IMR-90 (cell line): Measurements from ENCODE around the gene C20orf202. TPM values are rescaled to one million over a fixed set of nuclear protein-coding genes. Genes with fewer than 3 reads are reported as not detected.
A peak's percentile ranks its signal among the peaks of the same experiment; 100 is the strongest.

ENCODE experiments used
- ATAC-seq: fragments of 200-7000 bp; cut with Tn5 transposase; 2 replicates; pipeline ENCODE4 v1.9.1; 2020; ENCODE audit warnings: low read depth, mild to moderate bottlenecking, moderate library complexity
- BruUV-seq: library from RNA; stranded (reverse); fragments of 400-500 nt; replicated peaks from 2 replicates; lab custom pipeline; 2021; lab: Mats Ljungman, UMichigan
- CTCF ChIA-PET: fragments of 300-600 bp; formaldehyde crosslinking; extraction: SDS; loops from one replicate; lab custom pipeline; 2021; ENCODE audit warnings: antibody characterized with exemption; lab: Yijun Ruan, JAX
- POLR2A ChIA-PET: fragments of 300-600 bp; sonication (Branson Sonifier 250); formaldehyde crosslinking; loops from one replicate; lab custom pipeline; 2022; ENCODE audit warnings: antibody characterized with exemption; ENCODE audit not compliant: unreplicated experiment; lab: Charles Lee
- DNase-seq: peaks from one replicate; pipeline ENCODE4 v3.0.0; 2013
- H2AFZ ChIP-seq: replicated peaks from 2 replicates; pipeline ENCODE3; 2013; ENCODE audit warnings: low read length, mild to moderate bottlenecking; ENCODE audit not compliant: poor library complexity
- H2AK5ac ChIP-seq: 2 replicates; pipeline ENCODE4 v1.6.1; 2013; ENCODE audit warnings: low read depth, low read length, inconsistent platforms
- H2AK9ac ChIP-seq: replicated peaks from 2 replicates; pipeline ENCODE3; 2013; ENCODE audit warnings: mild to moderate bottlenecking, low read depth, low read length, moderate library complexity; ENCODE audit not compliant: poor library complexity
- H2BK120ac ChIP-seq: 2 replicates; pipeline ENCODE4 v1.6.1; 2013; ENCODE audit warnings: low read depth, low read length, inconsistent platforms
- H2BK15ac ChIP-seq: 3 replicates; pipeline ENCODE4 v1.6.1; 2013; ENCODE audit warnings: low read depth, low read length, inconsistent platforms
- H2BK20ac ChIP-seq: 2 replicates; pipeline ENCODE4 v1.6.1; 2013; ENCODE audit warnings: low read depth, mild to moderate bottlenecking, inconsistent platforms, low read length, moderate library complexity
- H2BK5ac ChIP-seq: 2 replicates; pipeline ENCODE4 v1.6.1; 2013; ENCODE audit warnings: mild to moderate bottlenecking, low read depth, low read length, inconsistent platforms; ENCODE audit not compliant: poor library complexity, severe bottlenecking
- H3K14ac ChIP-seq: replicated peaks from 2 replicates; pipeline ENCODE4 v1.6.1; 2013; ENCODE audit warnings: low read depth, low read length, inconsistent platforms
- H3K18ac ChIP-seq: 2 replicates; pipeline ENCODE4 v1.6.1; 2013; ENCODE audit warnings: low read depth, low read length, control low read depth
- H3K23ac ChIP-seq: 2 replicates; pipeline ENCODE4 v1.6.1; 2013; ENCODE audit warnings: low read depth, low read length, inconsistent platforms
- H3K27ac ChIP-seq: 2 replicates; pipeline ENCODE4 v1.5.1; 2013; ENCODE audit warnings: mild to moderate bottlenecking, control low read depth, low read length; ENCODE audit not compliant: insufficient read depth
- H3K27me3 ChIP-seq: 2 replicates; pipeline ENCODE4 v1.6.1; 2013; ENCODE audit warnings: low read length; ENCODE audit not compliant: control insufficient read depth, insufficient read depth
- H3K36me3 ChIP-seq: 2 replicates; pipeline ENCODE4 v1.6.1; 2013; ENCODE audit warnings: low read length, mixed read lengths; ENCODE audit not compliant: control insufficient read depth, insufficient read depth
- H3K4ac ChIP-seq: 2 replicates; pipeline ENCODE4 v1.6.1; 2013; ENCODE audit warnings: low read depth, low read length, inconsistent platforms
- H3K4me1 ChIP-seq: 2 replicates; pipeline ENCODE4 v1.6.1; 2013; ENCODE audit warnings: low read length, mixed read lengths; ENCODE audit not compliant: control insufficient read depth, insufficient read depth
- H3K4me2 ChIP-seq: 2 replicates; pipeline ENCODE4 v1.6.1; 2013; ENCODE audit warnings: low read depth, mild to moderate bottlenecking, control low read depth, low read length, moderate library complexity
- H3K4me3 ChIP-seq: 2 replicates; pipeline ENCODE4 v1.5.1; 2013; ENCODE audit warnings: low read depth, mild to moderate bottlenecking, control low read depth, low read length, moderate library complexity; ENCODE audit not compliant: insufficient read depth
- H3K56ac ChIP-seq: 2 replicates; pipeline ENCODE4 v1.6.1; 2013; ENCODE audit warnings: low read length, inconsistent platforms; ENCODE audit not compliant: insufficient read depth; ENCODE audit errors: extremely low read depth
- H3K79me1 ChIP-seq, 2 experiments: 2 replicates each; pipeline ENCODE4 v1.6.1; 2013; ENCODE audit warnings: low read length in 2 of 2, inconsistent platforms in 1 of 2, low read depth in 1 of 2
- H3K9ac ChIP-seq: 2 replicates; pipeline ENCODE4 v1.6.1; 2013; ENCODE audit warnings: low read depth, low read length, control low read depth
- H3K9me1 ChIP-seq: 2 replicates; pipeline ENCODE4 v1.6.1; 2013; ENCODE audit warnings: low read length, inconsistent platforms; ENCODE audit not compliant: insufficient read depth
- H3K9me3 ChIP-seq: 2 replicates; pipeline ENCODE4 v1.6.1; 2013; ENCODE audit warnings: low read length; ENCODE audit not compliant: control insufficient read depth, insufficient read depth
- H4K20me1 ChIP-seq: 2 replicates; pipeline ENCODE4 v1.6.1; 2013; ENCODE audit warnings: low read length, inconsistent platforms; ENCODE audit not compliant: insufficient read depth
- H4K5ac ChIP-seq: 2 replicates; pipeline ENCODE4 v1.6.1; 2013; ENCODE audit warnings: mild to moderate bottlenecking, low read depth, low read length, control low read depth
- H4K8ac ChIP-seq, 2 experiments: 2 replicates each; pipeline ENCODE4 v1.6.1; 2013; ENCODE audit warnings: low read depth in 2 of 2, low read length in 2 of 2, control low read depth in 1 of 2, inconsistent platforms in 1 of 2
- H4K91ac ChIP-seq: 2 replicates; pipeline ENCODE4 v1.6.1; 2013; ENCODE audit warnings: low read depth, low read length, inconsistent platforms; ENCODE audit not compliant: insufficient read depth
- CEBPB ChIP-seq: IDR thresholded peaks from 2 replicates; pipeline ENCODE4 v1.6.1; 2012; ENCODE audit warnings: low read depth, low read length, improper control_type of control experiment
- MXI1 ChIP-seq: IDR thresholded peaks from 2 replicates; pipeline ENCODE4 v1.6.1; 2012; ENCODE audit warnings: low read depth, mild to moderate bottlenecking, low read length, moderate library complexity, borderline replicate concordance
- RCOR1 ChIP-seq: IDR thresholded peaks from 2 replicates; pipeline ENCODE4 v1.6.1; 2012; ENCODE audit warnings: mild to moderate bottlenecking, low read length, improper control_type of control experiment; ENCODE audit not compliant: insufficient replicate concordance
- WGBS, 2 experiments: methylation state at CpG; one replicate each; pipeline versions ENCODE4 v1.1.5 to v1.1.7; 2013; ENCODE audit warnings: missing lambda C conversion rate in 2 of 2; ENCODE audit not compliant: insufficient read length in 1 of 2; ENCODE audit errors: extremely low coverage in 2 of 2; 5-methylcytosine and 5-hydroxymethylcytosine counted together
- dilution Hi-C: fragments of 300-500 bp; cut with HindIII; formaldehyde crosslinking; loops from one replicate; pipeline ENCODE4 v1.14.3; 2018; ENCODE audit warnings: low sequenced_read_pairs; ENCODE audit not compliant: unreplicated experiment
- in situ Hi-C: fragments of 300-500 bp; cut with MboI; formaldehyde crosslinking; loops from 3 replicates; pipeline ENCODE4 v1.14.3; 2019; ENCODE audit warnings: low sequenced_read_pairs, inconsistent platforms, mixed read lengths
- intact Hi-C: fragments of 100-400 bp; cut with micrococcal nuclease; formaldehyde crosslinking; loops from 2 replicates; pipeline ENCODE4 v1.10.0; 2022
- polyA plus RNA-seq, 3 experiments: library from polyadenylated mRNA; depleted of rRNA; stranded (reverse); fragments of >200 nt; gene quantifications; 2 replicates each; pipeline ENCODE4 v1.2.3, GENCODE V29; 2012; ENCODE audit warnings: low replicate concordance in 1 of 3
- total RNA-seq: library from RNA; depleted of rRNA; stranded (reverse); fragments of >200 nt; gene quantifications from 2 replicates; pipeline ENCODE4 v1.2.3, GENCODE V29; 2012

Gene C20orf202
- total and polyA plus RNA-seq, 2 of the 4 experiments (the other 2 are of a cell fraction): not detected

DNA sequence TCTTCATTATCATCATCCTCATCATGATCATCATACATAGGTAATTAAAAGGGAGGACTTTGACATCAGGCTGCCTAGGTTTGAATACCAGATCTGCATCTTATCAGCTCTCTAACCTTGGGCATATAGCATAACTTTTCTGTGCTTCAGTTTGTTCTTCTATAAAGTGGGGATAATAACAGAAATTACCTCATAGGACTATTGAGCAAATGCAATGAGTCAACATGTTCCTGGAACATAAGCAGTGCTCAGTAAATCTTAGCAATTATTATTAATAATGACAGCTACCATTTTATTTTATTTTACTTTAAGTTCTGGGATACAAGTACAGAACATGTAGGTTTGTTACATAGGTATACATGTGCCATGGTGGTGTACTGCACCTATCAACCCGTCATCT, 7.2 kb downstream of the C20orf202 start:
- no peak overlapping the region for H3K23ac ChIP-seq
- H2AK5ac ChIP-seq: no peak overlapping the region
- no peak overlapping the region for H3K14ac ChIP-seq
- in situ Hi-C loops (loop anchor here (10.0 kb wide), 1 partner anchor 396 kb away; no protein-coding TSS in a partner anchor), dilution Hi-C loops (no loop called here), intact Hi-C loops (loop anchor here (5.0 to 10.0 kb wide), 3 partner anchors 103 to 253 kb away; partner anchors contain the start of gene FKBP1A)
- H3K36me3 ChIP-seq: no peaks in the 10 kb centered on the region
- H3K9me3 ChIP-seq: 0 out of 2 replicates have a peak, but pooled peaks cover 2% of the 10 kb centered on the region
- no CpG with 5 or more reads among the region's 1 CpG for WGBS, 2 experiments
- ATAC-seq (no peak), DNase-seq (peak; percentile 13)
- no peak overlapping the region for H3K4me3 ChIP-seq
- no peak overlapping the region for H4K5ac ChIP-seq
- H3K4me1 ChIP-seq: no peaks in the 10 kb centered on the region
- no peaks in the 10 kb centered on the region for H3K79me1 ChIP-seq
- H3K9ac ChIP-seq: no peak overlapping the region
- no peak overlapping the region for H3K27ac ChIP-seq
- no peak overlapping the region for H2BK5ac ChIP-seq
- no peak overlapping the region for H2BK20ac ChIP-seq
- peak; percentile 55; the same call in 1 of the 2 replicates for TF ChIP-seq CEBPB
- no peak for TF ChIP-seq RCOR1
- no peak for TF ChIP-seq MXI1
- no peak overlapping the region for H2BK120ac ChIP-seq
- H4K8ac ChIP-seq: no peak overlapping the region
- H3K9me1 ChIP-seq: no peaks in the 10 kb centered on the region
- no peaks in the 10 kb centered on the region for H4K20me1 ChIP-seq
- H3K4me2 ChIP-seq: no peak overlapping the region
- H4K91ac ChIP-seq: no peak overlapping the region
- ChIA-PET CTCF (interaction anchor here (1.5 kb wide), 1 partner anchor 102 kb away, joined by 3 read pairs; no protein-coding TSS in a partner anchor), POLR2A (no interaction called here)
- no peak overlapping the region for H2BK15ac ChIP-seq
- no peak overlapping the region for H3K4ac ChIP-seq
- no TSS peak for BruUV-seq
- H3K27me3 ChIP-seq: peaks cover 37% of the 10 kb centered on the region
- H2AFZ ChIP-seq: no peak overlapping the region
- no peak overlapping the region for H3K56ac ChIP-seq
- H3K18ac ChIP-seq: no peak overlapping the region
- no peak overlapping the region for H2AK9ac ChIP-seq
